GM19372 (cell line): Measurements from ENCODE around the gene DOCK2.

ENCODE experiments used
- ATAC-seq: cut with Tn5 transposase; IDR thresholded peaks from one replicate; pipeline ENCODE4 v1.9.1; 2021; ENCODE audit warnings: mild to moderate bottlenecking, low read depth, moderate library complexity; ENCODE audit not compliant: unreplicated experiment

DOCK2 gene

GRCh38 chr5:170000155-170000554 lies 363.1 kb downstream of the DOCK2 start:
- no peak for ATAC-seq

GRCh38 chr5:170006021-170006420 lies 368.9 kb downstream of the DOCK2 start:
- no peak for ATAC-seq

- no peak for ATAC-seq
Observed at GRCh38 chr5:170008376-170008775, 371.3 kb downstream of the DOCK2 start.

GRCh38 chr5:170010595-170010994 lies 373.5 kb downstream of the DOCK2 start:
- no peak for ATAC-seq

GRCh38 chr5:170011751-170012150 lies 374.7 kb downstream of the DOCK2 start:
- ATAC-seq, result no peak

- no peak for ATAC-seq
Observed at GRCh38 chr5:170012622-170013021, 375.5 kb downstream of the DOCK2 start.

GRCh38 chr5:170020423-170020822 lies 383.3 kb downstream of the DOCK2 start:
- ATAC-seq, result no peak

- no peak for ATAC-seq
Observed at GRCh38 chr5:170021506-170021905, 384.4 kb downstream of the DOCK2 start.

- no peak for ATAC-seq
Observed at GRCh38 chr5:170025853-170026252, 388.8 kb downstream of the DOCK2 start.

GRCh38 chr5:170028124-170028523 lies 391.0 kb downstream of the DOCK2 start:
- no peak for ATAC-seq

- ATAC-seq, result no peak
Observed at GRCh38 chr5:170034231-170034630, 397.2 kb downstream of the DOCK2 start.

GRCh38 chr5:170038241-170038640 lies 401.2 kb downstream of the DOCK2 start:
- no peak for ATAC-seq

GRCh38 chr5:170039830-170040229 lies 402.8 kb downstream of the DOCK2 start:
- no peak for ATAC-seq

- ATAC-seq, result no peak
Observed at GRCh38 chr5:170046241-170046640, 409.2 kb downstream of the DOCK2 start.

- ATAC-seq, result no peak
Observed at GRCh38 chr5:170049713-170050112, 412.6 kb downstream of the DOCK2 start.

- no peak for ATAC-seq
Observed at GRCh38 chr5:170053896-170054295, 416.8 kb downstream of the DOCK2 start.

GRCh38 chr5:170055606-170056005 lies 418.5 kb downstream of the DOCK2 start:
- no peak for ATAC-seq

- no peak for ATAC-seq
Observed at GRCh38 chr5:170056561-170057267, 419.6 kb downstream of the DOCK2 start.

- ATAC-seq, result no peak
Observed at GRCh38 chr5:170057311-170057710, 420.2 kb downstream of the DOCK2 start.

- no peak for ATAC-seq
Observed at GRCh38 chr5:170059221-170059620, 422.1 kb downstream of the DOCK2 start.

GRCh38 chr5:170067152-170067551 lies 430.1 kb downstream of the DOCK2 start:
- no peak for ATAC-seq

- no peak for ATAC-seq
Observed at GRCh38 chr5:170067574-170068170, 430.6 kb downstream of the DOCK2 start.
